ENCODE results near the gene XXYLT1.

Gene XXYLT1

GRCh38 chr3:195151402-195151801, 119.6 kb downstream of the XXYLT1 start:
- H3K27ac Mint-ChIP-seq = no peak overlapping the region
- H3K9me3 Mint-ChIP-seq = no peaks in the 10 kb centered on the region
- H3K36me3 Mint-ChIP-seq (ENCODE audit: low read depth) = peaks cover 2% of the 10 kb centered on the region
- peaks cover 40% of the 10 kb centered on the region for H3K4me1 Mint-ChIP-seq (ENCODE audit: low read depth)
- H3K27me3 Mint-ChIP-seq (ENCODE audit: low read depth) = peaks cover 4% of the 10 kb centered on the region
- H3K4me3 Mint-ChIP-seq = no peak overlapping the region

- Mint-ChIP-seq H3K9me3 (no peaks in the 10 kb centered on the region), H3K27ac (peak overlapping the region; percentile 50), H3K4me3 (peak overlapping the region; percentile 69), H3K4me1 (ENCODE audit: low read depth) (peaks cover 38% of the 10 kb centered on the region), H3K27me3 (ENCODE audit: low read depth) (peaks cover 4% of the 10 kb centered on the region), H3K36me3 (ENCODE audit: low read depth) (peaks cover 2% of the 10 kb centered on the region)
Observed at GRCh38 chr3:195150181-195151118, 120.5 kb downstream of the XXYLT1 start.

- Mint-ChIP-seq H3K4me1 (ENCODE audit: low read depth) (peaks cover 35% of the 10 kb centered on the region), H3K27ac (no peak overlapping the region), H3K36me3 (ENCODE audit: low read depth) (no peaks in the 10 kb centered on the region), H3K4me3 (peak overlapping the region; percentile 26), H3K9me3 (no peaks in the 10 kb centered on the region), H3K27me3 (ENCODE audit: low read depth) (peaks cover 4% of the 10 kb centered on the region)
Observed at GRCh38 chr3:195149292-195150030, 121.5 kb downstream of the XXYLT1 start.

- Mint-ChIP-seq H3K4me3 (peak overlapping the region; percentile 89), H3K27me3 (ENCODE audit: low read depth) (peaks cover 4% of the 10 kb centered on the region), H3K36me3 (ENCODE audit: low read depth) (no peaks in the 10 kb centered on the region), H3K27ac (no peak overlapping the region), H3K9me3 (no peaks in the 10 kb centered on the region), H3K4me1 (ENCODE audit: low read depth) (peaks cover 35% of the 10 kb centered on the region)
Observed at GRCh38 chr3:195148549-195148948, 122.4 kb downstream of the XXYLT1 start.

- peak overlapping the region; percentile 92 for H3K27ac Mint-ChIP-seq
- H3K4me1 Mint-ChIP-seq (ENCODE audit: low read depth) = peaks cover 35% of the 10 kb centered on the region
- peaks cover 4% of the 10 kb centered on the region for H3K27me3 Mint-ChIP-seq (ENCODE audit: low read depth)
- H3K9me3 Mint-ChIP-seq = no peaks in the 10 kb centered on the region
- no peaks in the 10 kb centered on the region for H3K36me3 Mint-ChIP-seq (ENCODE audit: low read depth)
- peak overlapping the region; percentile 89 for H3K4me3 Mint-ChIP-seq
Observed at GRCh38 chr3:195147649-195148080, 123.3 kb downstream of the XXYLT1 start.

- H3K4me1 Mint-ChIP-seq (ENCODE audit: low read depth) = peaks cover 35% of the 10 kb centered on the region
- no peak overlapping the region for H3K4me3 Mint-ChIP-seq
- H3K27ac Mint-ChIP-seq = no peak overlapping the region
- H3K9me3 Mint-ChIP-seq = peaks cover 13% of the 10 kb centered on the region
- peaks cover 4% of the 10 kb centered on the region for H3K27me3 Mint-ChIP-seq (ENCODE audit: low read depth)
- peaks cover 7% of the 10 kb centered on the region for H3K36me3 Mint-ChIP-seq (ENCODE audit: low read depth)
Observed at GRCh38 chr3:195146131-195146530, 124.8 kb downstream of the XXYLT1 start.

- Mint-ChIP-seq H3K36me3 (ENCODE audit: low read depth) (peaks cover 12% of the 10 kb centered on the region), H3K4me1 (ENCODE audit: low read depth) (peaks cover 31% of the 10 kb centered on the region), H3K9me3 (peaks cover 18% of the 10 kb centered on the region), H3K27ac (no peak overlapping the region), H3K4me3 (no peak overlapping the region), H3K27me3 (ENCODE audit: low read depth) (peaks cover 4% of the 10 kb centered on the region)
Observed at GRCh38 chr3:195145579-195145978, 125.4 kb downstream of the XXYLT1 start.

GRCh38 chr3:195143221-195143620, 127.7 kb downstream of the XXYLT1 start:
- Mint-ChIP-seq H3K36me3 (ENCODE audit: low read depth) (peaks cover 16% of the 10 kb centered on the region), H3K27me3 (ENCODE audit: low read depth) (no peaks in the 10 kb centered on the region), H3K27ac (no peak overlapping the region), H3K4me3 (no peak overlapping the region), H3K9me3 (peaks cover 26% of the 10 kb centered on the region), H3K4me1 (ENCODE audit: low read depth) (peaks cover 11% of the 10 kb centered on the region)

- peaks cover 16% of the 10 kb centered on the region for H3K36me3 Mint-ChIP-seq (ENCODE audit: low read depth)
- no peaks in the 10 kb centered on the region for H3K27me3 Mint-ChIP-seq (ENCODE audit: low read depth)
Observed at GRCh38 chr3:195142519-195142918, 128.4 kb downstream of the XXYLT1 start.

GRCh38 chr3:195140816-195141793, 129.9 kb downstream of the XXYLT1 start:
- H3K27me3 Mint-ChIP-seq (ENCODE audit: low read depth) = no peaks in the 10 kb centered on the region
- H3K27ac Mint-ChIP-seq = no peak overlapping the region
- H3K36me3 Mint-ChIP-seq (ENCODE audit: low read depth) = peaks cover 16% of the 10 kb centered on the region
- no peak overlapping the region for H3K4me3 Mint-ChIP-seq
- peaks cover 26% of the 10 kb centered on the region for H3K9me3 Mint-ChIP-seq
- H3K4me1 Mint-ChIP-seq (ENCODE audit: low read depth) = no peaks in the 10 kb centered on the region

More at GRCh38 chr3:195142519-195142918, 128.4 kb downstream of the XXYLT1 start:
- Mint-ChIP-seq H3K9me3 (peaks cover 26% of the 10 kb centered on the region), H3K27ac (no peak overlapping the region), H3K4me1 (ENCODE audit: low read depth) (peaks cover 4% of the 10 kb centered on the region), H3K4me3 (no peak overlapping the region)

- H3K4me3 Mint-ChIP-seq = no peak overlapping the region
Observed at GRCh38 chr3:195140410-195140809, 130.5 kb downstream of the XXYLT1 start.

GRCh38 chr3:195139876-195140240, 131.1 kb downstream of the XXYLT1 start:
- no peak overlapping the region for H3K27ac Mint-ChIP-seq
- no peak overlapping the region for H3K4me3 Mint-ChIP-seq
- H3K27me3 Mint-ChIP-seq (ENCODE audit: low read depth) = no peaks in the 10 kb centered on the region
- peaks cover 16% of the 10 kb centered on the region for H3K36me3 Mint-ChIP-seq (ENCODE audit: low read depth)
- no peaks in the 10 kb centered on the region for H3K4me1 Mint-ChIP-seq (ENCODE audit: low read depth)
- peaks cover 26% of the 10 kb centered on the region for H3K9me3 Mint-ChIP-seq

More at GRCh38 chr3:195140410-195140809, 130.5 kb downstream of the XXYLT1 start:
- H3K27ac Mint-ChIP-seq = no peak overlapping the region
- no peaks in the 10 kb centered on the region for H3K4me1 Mint-ChIP-seq (ENCODE audit: low read depth)
- H3K36me3 Mint-ChIP-seq (ENCODE audit: low read depth) = peaks cover 16% of the 10 kb centered on the region
- H3K9me3 Mint-ChIP-seq = peaks cover 26% of the 10 kb centered on the region
- H3K27me3 Mint-ChIP-seq (ENCODE audit: low read depth) = no peaks in the 10 kb centered on the region

GRCh38 chr3:195139091-195139875, 131.7 kb downstream of the XXYLT1 start:
- H3K27ac Mint-ChIP-seq = no peak overlapping the region
- H3K9me3 Mint-ChIP-seq = peaks cover 26% of the 10 kb centered on the region
- peaks cover 16% of the 10 kb centered on the region for H3K36me3 Mint-ChIP-seq (ENCODE audit: low read depth)
- no peaks in the 10 kb centered on the region for H3K27me3 Mint-ChIP-seq (ENCODE audit: low read depth)
- H3K4me3 Mint-ChIP-seq = no peak overlapping the region
- H3K4me1 Mint-ChIP-seq (ENCODE audit: low read depth) = no peaks in the 10 kb centered on the region

Data from T-helper 1 cell treated with Interleukin-12 subunit alpha and Interleukin-12 subunit beta and Interleukin-4 antibody, amounts not matched to agents 30 μg/mL and 1 μg/mL, for 36 hours (primary cell).